ENCODE data around the gene ASB13. TPM values are rescaled to one million over a fixed set of nuclear protein-coding genes. Genes with fewer than 3 reads are reported as not detected.
A peak's percentile ranks its signal among the peaks of the same experiment; 100 is the strongest.

The ASB13 gene
- total RNA-seq, 1 donor from 2014 or later, result 18.8 TPM

- no peak for FAIRE-seq
Observed at GRCh38 chr10:5649746-5650145, 16.6 kb downstream of the ASB13 start.

GRCh38 chr10:5648494-5649457, 17.6 kb downstream of the ASB13 start:
- DNase-seq (ENCODE audit: low spot score in 2 of 2) (no peak), FAIRE-seq (no peak)

More at GRCh38 chr10:5649746-5650145, 16.6 kb downstream of the ASB13 start:
- DNase-seq (ENCODE audit: low spot score in 2 of 2), result no peak

GRCh38 chr10:5647507-5648240, 18.7 kb downstream of the ASB13 start:
- FAIRE-seq, result no peak
- no peak for DNase-seq (ENCODE audit: low spot score in 2 of 2)

- FAIRE-seq, result no peak
- DNase-seq (ENCODE audit: low spot score in 2 of 2), result no peak
Observed at GRCh38 chr10:5645944-5646617, 20.3 kb downstream of the ASB13 start.

GRCh38 chr10:5645375-5645774, 21.0 kb downstream of the ASB13 start:
- FAIRE-seq, result no peak

GRCh38 chr10:5644930-5645329, 21.5 kb downstream of the ASB13 start:
- peak; percentile 47 for FAIRE-seq
- no peak for DNase-seq (ENCODE audit: low spot score in 2 of 2)

More at GRCh38 chr10:5645375-5645774, 21.0 kb downstream of the ASB13 start:
- no peak for DNase-seq (ENCODE audit: low spot score in 2 of 2)

GRCh38 chr10:5643346-5644067, 22.9 kb downstream of the ASB13 start:
- no peak for DNase-seq (ENCODE audit: low spot score in 2 of 2)
- FAIRE-seq, result no peak

GRCh38 chr10:5641501-5641900, 24.9 kb downstream of the ASB13 start:
- DNase-seq (ENCODE audit: low spot score in 2 of 2) (no peak), FAIRE-seq (no peak)

GRCh38 chr10:5640501-5640900, 25.9 kb downstream of the ASB13 start:
- FAIRE-seq (no peak), DNase-seq (ENCODE audit: low spot score in 2 of 2) (no peak)

GRCh38 chr10:5640036-5640435, 26.4 kb downstream of the ASB13 start:
- DNase-seq (ENCODE audit: low spot score in 2 of 2), result no peak
- FAIRE-seq, result no peak

GRCh38 chr10:5639066-5639465, 27.3 kb downstream of the ASB13 start:
- FAIRE-seq, result no peak
- DNase-seq (ENCODE audit: low spot score in 2 of 2), result no peak

- FAIRE-seq (no peak), DNase-seq (ENCODE audit: low spot score in 2 of 2) (no peak)
Observed at GRCh38 chr10:5638494-5638893, 27.9 kb downstream of the ASB13 start.

- no peak for DNase-seq (ENCODE audit: low spot score in 2 of 2)
- FAIRE-seq, result no peak
Observed at GRCh38 chr10:5634918-5635317, 31.5 kb downstream of the ASB13 start.

- no peak for FAIRE-seq
- DNase-seq (ENCODE audit: low spot score in 2 of 2), result no peak
Observed at GRCh38 chr10:5633166-5633749, 33.1 kb downstream of the ASB13 start.

- no peak for FAIRE-seq
- DNase-seq (ENCODE audit: low spot score in 2 of 2), result no peak
Observed at GRCh38 chr10:5632446-5632845, 33.9 kb downstream of the ASB13 start.

GRCh38 chr10:5631936-5632335, 34.5 kb downstream of the ASB13 start:
- no peak for DNase-seq (ENCODE audit: low spot score in 2 of 2)
- no peak for FAIRE-seq

- DNase-seq (ENCODE audit: low spot score in 2 of 2) (no peak), FAIRE-seq (no peak)
Observed at GRCh38 chr10:5630112-5630436, 36.3 kb downstream of the ASB13 start.

GRCh38 chr10:5629303-5630111, 36.9 kb downstream of the ASB13 start:
- FAIRE-seq (peak; percentile 53), DNase-seq (ENCODE audit: low spot score in 2 of 2) (peak in 1 of 2 donors; percentile 64)
